ENCODE data around the gene FILIP1L.

DNA sequence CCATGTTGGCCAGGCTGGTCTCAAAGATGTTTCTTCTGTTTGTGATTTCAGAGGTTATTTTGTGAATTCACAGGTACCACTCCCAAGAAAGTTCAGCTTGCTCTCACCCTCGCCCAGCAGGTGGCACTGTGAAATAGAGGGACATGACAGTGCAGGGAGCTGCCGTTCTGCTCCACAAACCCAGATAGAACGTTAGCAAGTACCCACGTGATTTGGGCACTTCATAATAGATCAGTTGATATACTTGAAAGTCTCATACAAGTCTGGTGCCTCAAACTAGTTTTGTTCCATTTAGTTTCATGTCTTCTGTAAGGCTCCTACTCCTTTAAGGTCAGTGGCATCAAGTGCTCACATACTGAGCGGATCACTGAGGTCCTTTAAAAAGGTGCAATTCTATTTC, 45.5 kb downstream of the FILIP1L start:
- TF ChIP-seq YEATS2 (CRISPR knock-in tag; IDR thresholded peaks at IDR 0.05; ENCODE audit: borderline replicate concordance) (no peak), KDM4B (CRISPR knock-in tag; IDR thresholded peaks at IDR 0.05) (no peak), POLR2A (IDR thresholded peaks at IDR 0.05; ENCODE audit: insufficient read depth in 1 of 2, low read depth in 2 of 2, low read length in 2 of 2) (no peak)
- TF ChIP-seq, protein P1, sequence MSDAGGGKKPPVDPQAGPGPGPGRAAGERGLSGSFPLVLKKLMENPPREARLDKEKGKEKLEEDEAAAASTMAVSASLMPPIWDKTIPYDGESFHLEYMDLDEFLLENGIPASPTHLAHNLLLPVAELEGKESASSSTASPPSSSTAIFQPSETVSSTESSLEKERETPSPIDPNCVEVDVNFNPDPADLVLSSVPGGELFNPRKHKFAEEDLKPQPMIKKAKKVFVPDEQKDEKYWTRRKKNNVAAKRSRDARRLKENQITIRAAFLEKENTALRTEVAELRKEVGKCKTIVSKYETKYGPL (CRISPR knock-in tag; IDR thresholded peaks at IDR 0.05) = no peak
- TF ChIP-seq, protein P2, sequence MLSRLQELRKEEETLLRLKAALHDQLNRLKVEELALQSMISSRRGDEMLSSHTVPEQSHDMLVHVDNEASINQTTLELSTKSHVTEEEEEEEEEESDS (CRISPR knock-in tag; IDR thresholded peaks at IDR 0.05; ENCODE audit: borderline replicate concordance) = no peak

Data from HepG2 (cell line).